Endothelial cell of umbilical vein (primary cell): Measurements from ENCODE around the gene GPR83.
"Not testable (repeated sequence)": the region's sequence is repeated elsewhere in the genome, so short reads cannot be mapped to it uniquely, and the experiment has no call there.

ENCODE experiments used
- CTCF ChIP-seq, 2 donors: IDR thresholded peaks; 1 replicate in 1 of 2; 2 replicates in 1 of 2; pipeline ENCODE4 v1.5.1; 2011; ENCODE audit warnings: low read length in 2 of 2, mild to moderate bottlenecking in 2 of 2, moderate library complexity in 2 of 2, control low read depth in 1 of 2, inconsistent platforms in 1 of 2, low read depth in 1 of 2; ENCODE audit not compliant: insufficient read depth in 1 of 2; ENCODE audit errors: extremely low read depth in 1 of 2
- EZH2 ChIP-seq: IDR thresholded peaks from 2 replicates; pipeline ENCODE4 v1.6.1; 2012; ENCODE audit warnings: borderline replicate concordance, low read depth, mild to moderate bottlenecking, moderate library complexity, low read length, inconsistent platforms; ENCODE audit not compliant: severe bottlenecking
- FOS ChIP-seq: IDR thresholded peaks from 2 replicates; pipeline ENCODE4 v1.6.1; 2011; ENCODE audit warnings: mild to moderate bottlenecking, low read length, moderate library complexity, borderline replicate concordance; ENCODE audit not compliant: insufficient read depth
- GATA2 ChIP-seq: IDR thresholded peaks from 2 replicates; pipeline ENCODE4 v1.7.0; 2011; ENCODE audit warnings: low read depth, mild to moderate bottlenecking, moderate library complexity, mixed read lengths, low read length; ENCODE audit not compliant: insufficient read length, insufficient read depth
- MAX ChIP-seq: IDR thresholded peaks from 2 replicates; pipeline ENCODE4 v1.6.1; 2011; ENCODE audit not compliant: insufficient read depth, insufficient read length
- MYC ChIP-seq: IDR thresholded peaks from one replicate; pipeline ENCODE4 v1.6.1; 2011; ENCODE audit warnings: mild to moderate bottlenecking, low read depth, low read length
- POLR2A ChIP-seq: IDR thresholded peaks from 2 replicates; pipeline ENCODE4 v1.6.1; 2012; ENCODE audit warnings: low read depth, mild to moderate bottlenecking, control low read depth, low read length
- POLR2AphosphoS5 ChIP-seq: IDR thresholded peaks from 2 replicates; pipeline ENCODE4 v1.6.1; 2012; ENCODE audit warnings: low read depth, mild to moderate bottlenecking, control low read depth, low read length, moderate library complexity; ENCODE audit not compliant: insufficient read depth

GRCh38 chr11:94370576-94370975, 30.6 kb downstream of the GPR83 start:
- TF ChIP-seq CTCF (IDR thresholded peaks at IDR 0.05; ENCODE audit: extremely low read depth in 1 of 2, insufficient read depth in 1 of 2, low read depth in 1 of 2, low read length in 2 of 2); POLR2AphosphoS5; POLR2A; EZH2; FOS; MAX; MYC; GATA2: not testable (repeated sequence)
